Stimulated activated CD4-positive, alpha-beta T cell treated with anti-CD3 and anti-CD28 coated beads, Interleukin-2, amount 100 ng/mL, for 48 hours (primary cell): ENCODE data around the gene NUP210.

Experiments used
- DNase-seq, 2 donors: peaks; one replicate each; pipeline ENCODE4 v3.0.0-alpha.2; 2020

The NUP210 gene

DNA sequence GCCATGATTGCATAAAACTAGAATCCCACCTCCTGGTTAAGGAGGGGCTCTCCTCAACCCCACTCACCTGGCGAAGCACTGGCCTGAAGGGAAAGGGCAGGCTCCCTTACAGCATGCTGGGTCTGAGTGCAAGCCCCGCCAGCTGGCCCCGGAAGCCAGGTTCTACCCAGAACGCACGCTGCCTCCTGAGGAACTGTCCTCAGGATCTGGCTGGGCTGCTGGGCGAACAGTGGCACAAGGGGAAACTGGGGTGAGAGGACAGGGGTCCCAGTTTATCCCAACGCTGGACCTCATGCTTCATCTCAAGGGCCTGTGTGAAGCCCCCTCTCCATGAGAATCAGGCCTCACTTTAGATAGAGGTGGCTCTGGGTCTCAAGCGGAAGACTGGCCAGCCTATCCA, 47.5 kb downstream of the NUP210 start:
- no peak for DNase-seq

DNA sequence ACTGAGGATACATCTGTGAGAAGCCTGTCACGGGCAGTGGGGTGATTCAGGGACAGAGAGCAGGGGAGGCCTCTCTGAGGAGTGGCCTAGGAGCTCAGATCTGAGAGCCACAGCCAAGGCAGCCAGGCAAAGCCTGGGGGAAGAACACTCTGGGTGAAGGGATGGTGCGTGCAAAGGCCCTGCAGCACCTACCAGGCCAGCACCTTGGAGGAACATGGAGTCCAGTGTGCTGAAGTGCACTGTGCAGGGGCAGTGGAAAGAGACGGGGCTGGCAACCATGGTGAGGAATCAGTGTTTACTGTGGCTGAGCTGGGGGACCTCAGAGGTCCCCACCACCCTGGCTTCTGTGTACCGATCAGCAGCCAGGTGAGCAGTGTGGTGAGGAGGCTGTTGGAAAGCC, 48.0 kb downstream of the NUP210 start:
- no peak for DNase-seq

DNA sequence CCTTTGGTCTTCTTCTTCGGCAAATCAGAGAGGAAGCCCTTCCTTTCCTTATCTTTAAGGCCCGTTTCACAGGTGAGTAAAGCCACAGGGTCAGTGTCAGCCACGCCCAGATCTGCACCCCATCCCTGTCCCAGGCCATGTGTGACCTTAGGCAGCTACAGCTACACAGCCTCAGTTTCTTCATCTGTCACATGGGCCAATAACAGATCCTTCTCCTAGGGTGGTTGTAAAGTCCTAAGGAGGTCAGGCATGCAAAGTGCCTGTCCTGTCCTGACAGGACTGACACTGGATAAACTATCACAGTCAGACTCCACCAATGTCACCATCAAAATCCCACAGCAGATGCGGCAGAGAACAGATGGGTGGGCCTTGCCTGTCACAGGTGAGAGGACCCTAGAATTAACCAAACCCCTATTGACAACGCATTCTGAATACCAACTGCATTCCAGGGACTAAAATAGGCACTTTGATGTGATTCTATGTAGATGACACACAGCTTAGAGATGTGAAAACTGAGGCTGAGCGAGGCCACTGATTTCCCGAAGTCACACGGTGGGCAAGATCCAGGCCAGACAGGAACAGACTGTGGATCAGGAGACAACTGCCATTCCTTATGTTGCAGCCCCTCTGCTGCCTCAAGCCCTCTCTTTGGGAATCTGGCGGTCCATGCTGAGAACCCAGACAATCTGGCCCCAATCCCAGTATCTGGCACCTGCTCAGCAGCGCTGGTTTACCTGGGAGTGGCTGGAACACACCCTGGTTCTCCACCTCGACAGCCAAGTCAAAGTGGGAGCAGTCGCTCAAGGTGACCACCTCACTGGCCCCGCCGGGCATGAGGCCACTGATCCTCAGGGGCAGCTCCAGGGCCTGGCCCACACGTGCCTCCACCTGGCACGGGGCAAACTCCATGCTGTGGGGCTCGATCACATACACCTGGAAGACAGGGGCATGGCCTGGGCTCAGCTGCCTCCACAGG, 48.7 kb downstream of the NUP210 start:
- DNase-seq: no peak

DNA sequence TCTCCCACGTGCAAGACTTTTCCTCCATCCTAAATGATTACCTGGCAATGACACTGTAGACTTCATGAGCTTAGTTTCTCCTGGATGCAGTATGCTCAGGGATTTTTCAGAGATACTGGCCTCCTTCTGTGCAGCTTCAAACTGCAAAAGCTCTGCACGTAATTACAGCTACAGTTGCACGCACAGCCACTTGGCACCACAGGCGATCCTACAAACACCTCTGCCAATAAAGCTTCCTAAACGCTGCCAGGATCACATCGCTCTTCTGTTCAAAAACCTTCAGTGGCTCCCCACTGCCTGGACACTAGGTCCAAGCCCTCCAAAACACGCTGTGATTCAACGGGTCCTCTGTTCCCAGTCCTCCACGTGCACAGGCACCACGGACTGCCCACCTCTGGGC, 49.5 kb downstream of the NUP210 start:
- no peak for DNase-seq

DNA sequence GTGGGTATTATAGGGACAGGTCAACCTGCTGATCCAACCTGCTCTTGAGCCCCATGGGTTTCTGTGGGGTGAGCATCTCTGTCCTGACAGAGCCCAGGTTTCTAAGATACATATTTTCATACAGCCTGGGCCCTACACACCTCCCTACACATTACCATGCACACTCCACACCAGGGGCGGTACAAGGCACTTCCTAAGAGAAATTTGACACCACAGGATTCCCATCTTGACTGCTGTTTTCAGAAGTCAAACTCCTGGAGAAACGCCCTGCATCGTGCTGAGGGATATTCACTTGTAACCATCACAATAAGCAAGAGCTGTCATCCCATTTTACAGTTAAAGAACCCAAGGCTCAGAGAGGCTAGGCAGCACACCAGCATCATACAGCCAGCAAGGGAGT, 50.1 kb downstream of the NUP210 start:
- no peak for DNase-seq

DNA sequence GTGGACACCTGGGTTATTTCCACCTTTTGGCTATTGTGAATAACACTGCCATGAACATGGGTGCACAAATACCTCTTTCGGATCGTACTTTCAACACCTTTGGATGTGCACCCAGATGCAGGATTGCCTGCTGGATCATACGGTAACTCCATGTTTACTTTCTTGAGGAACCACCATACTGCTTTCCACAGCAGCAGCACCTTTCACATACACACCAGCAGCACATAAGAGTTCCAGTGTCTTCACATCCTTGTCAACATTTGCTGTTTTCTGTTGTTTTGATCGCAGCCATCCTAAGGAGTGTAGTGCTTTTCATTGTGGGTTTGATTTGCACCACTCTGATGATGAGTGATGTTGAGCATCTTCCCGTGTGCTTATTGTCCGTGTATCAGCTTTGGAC, 51.3 kb downstream of the NUP210 start:
- no peak for DNase-seq

DNA sequence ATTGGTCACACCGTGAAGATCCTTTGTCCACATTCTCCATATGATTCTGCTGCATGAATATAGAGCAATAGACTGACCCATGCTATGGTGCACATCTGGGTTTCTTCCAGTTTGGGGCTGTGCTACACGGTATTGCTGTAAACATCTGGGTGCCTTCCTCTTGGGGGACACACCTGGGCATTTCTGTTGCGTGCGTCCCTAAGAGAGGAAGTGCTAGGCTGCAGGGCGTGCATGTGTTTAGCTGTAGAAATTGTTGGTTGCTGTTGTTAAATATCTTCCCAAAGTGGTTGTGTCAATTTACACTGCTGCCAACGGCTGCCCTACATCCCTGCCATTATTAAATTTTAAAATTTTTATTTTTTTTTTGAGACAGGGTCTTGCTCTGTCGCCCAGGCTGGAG, 52.4 kb downstream of the NUP210 start:
- DNase-seq: no peak

DNA sequence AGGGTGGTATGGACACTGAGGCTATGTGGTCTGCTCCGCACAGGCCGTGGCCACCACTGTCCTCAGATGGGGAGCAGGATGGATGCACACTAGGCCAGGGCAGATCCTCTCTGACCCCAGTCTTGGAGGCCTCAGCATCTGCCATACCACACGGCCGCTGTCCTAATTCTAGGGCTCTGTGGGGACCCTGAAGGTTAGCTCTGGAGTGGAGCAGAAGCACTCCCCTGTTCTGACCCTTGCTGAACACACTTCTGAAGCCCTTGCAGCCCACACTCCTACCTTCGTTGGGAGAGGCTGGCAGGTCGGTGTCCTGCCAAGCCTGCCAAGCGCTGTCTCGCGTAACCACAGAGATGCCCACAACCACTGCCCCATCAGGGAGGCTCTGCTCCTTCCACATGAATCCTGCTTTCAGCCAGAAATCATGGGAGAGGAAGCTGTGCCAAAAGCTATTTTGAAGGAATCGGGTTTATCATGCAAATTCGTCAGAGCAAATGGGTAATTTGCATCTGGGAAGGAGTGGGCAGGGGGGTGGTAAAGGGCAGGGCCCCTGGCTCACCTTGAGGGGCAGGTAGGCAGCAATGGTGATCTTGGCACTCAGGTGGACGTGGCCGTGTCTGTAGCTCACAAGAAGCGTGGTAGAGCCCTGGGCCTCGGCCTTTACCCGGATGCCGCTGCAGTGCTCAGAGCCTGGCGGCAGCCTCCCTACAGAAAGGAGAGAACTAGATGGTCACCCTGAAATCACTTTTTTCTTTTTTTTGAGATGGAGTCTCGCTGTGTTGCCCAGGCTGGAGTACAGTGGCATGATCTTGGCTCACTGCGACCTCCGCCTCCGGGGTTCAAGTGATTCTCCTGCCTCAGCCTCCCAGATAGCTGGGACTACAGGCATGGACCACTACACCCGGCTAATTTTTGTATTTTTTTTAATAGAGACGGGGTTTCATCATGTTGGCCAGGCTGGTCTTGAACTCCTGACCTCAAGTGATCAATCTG, 54.4 kb downstream of the NUP210 start:
- DNase-seq: no peak

DNA sequence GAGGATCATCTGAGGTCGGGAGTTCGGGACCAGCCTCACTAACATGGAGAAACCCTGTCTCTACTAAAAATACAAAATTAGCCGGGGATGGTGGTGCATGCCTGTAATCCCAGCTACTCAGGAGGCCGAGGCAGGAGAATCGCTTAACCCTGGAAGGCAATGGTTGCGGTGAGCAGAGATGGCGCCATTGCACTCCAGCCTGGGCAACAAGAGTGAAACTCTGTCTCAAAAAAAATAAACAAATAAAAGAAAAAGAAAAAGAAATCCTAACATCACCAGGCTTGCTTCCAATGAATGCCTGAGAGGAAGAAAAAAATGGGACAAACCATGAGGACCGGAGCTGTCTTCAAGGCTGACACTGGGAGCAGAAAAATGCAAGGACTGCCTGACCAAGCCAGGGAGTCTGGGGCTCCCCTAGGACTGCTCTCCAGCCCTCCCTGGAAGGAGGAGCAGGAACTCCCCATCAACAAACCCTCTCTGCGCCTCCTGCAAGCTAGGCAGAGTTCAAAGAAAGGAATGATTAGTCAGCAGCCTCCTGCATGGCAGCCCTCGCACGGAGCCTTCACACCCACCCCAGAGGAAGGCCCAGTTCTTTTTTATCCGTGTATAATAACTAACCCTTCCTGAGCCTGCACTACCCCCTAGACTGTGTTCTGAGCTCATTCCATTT, 55.4 kb downstream of the NUP210 start:
- DNase-seq: no peak

DNA sequence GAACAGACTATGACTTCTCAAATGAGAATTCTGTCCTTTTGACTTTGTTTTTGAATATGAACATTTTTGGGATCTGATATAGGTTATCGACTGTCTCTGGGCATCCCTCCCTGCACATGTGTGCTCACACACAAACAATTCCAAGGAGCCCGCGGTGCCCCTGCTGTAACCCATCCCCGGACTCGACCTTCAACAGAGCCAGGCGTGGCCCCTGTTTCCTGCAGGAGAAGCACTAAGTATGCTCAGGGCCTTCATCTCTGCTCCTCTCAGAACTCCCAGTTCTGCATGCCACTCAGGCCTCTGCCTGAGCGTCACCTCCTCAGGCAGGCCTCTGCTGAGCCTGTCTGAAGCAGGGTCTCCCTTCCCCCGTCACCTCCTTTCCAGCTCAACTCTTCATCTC, 57.6 kb downstream of the NUP210 start:
- no peak for DNase-seq

DNA sequence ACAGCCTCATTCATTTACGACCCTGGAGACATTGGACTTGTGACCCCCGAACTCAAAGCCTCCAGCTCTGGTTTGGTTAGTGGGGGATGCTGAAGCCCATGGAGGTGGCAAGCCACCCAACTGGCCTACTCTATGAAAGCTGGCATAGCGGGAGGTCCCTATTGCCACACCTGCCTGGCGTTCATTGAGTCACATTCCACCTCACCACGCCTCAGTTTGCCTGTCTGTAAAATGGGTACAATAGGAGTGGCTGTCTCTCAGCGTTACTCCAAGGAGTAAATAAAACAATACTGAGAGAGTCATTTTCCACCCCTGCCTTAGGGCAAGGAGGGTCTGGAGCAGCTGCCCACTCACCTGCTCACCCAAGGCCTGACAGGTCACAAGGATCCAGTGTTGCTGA, 60.2 kb downstream of the NUP210 start:
- no peak for DNase-seq

DNA sequence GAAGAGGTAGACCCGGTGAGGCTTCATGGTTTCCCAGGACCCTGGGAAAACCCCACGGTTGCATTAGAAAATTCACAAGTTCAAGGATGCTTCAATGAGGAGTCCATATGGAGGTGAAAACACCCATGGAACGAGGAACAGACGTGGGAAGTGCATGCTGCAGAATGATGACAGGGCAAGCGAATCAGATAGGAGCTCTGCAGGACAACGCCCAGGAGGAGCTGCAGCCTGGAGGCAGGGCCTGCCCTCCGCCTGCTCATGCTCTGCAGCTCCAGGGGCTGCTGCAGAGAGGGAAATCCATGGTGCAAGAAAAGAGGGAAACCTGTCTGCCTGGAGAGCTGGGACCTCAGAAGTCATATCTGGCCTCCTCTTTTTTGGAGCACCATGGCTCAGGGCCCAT, 61.5 kb downstream of the NUP210 start:
- no peak for DNase-seq

DNA sequence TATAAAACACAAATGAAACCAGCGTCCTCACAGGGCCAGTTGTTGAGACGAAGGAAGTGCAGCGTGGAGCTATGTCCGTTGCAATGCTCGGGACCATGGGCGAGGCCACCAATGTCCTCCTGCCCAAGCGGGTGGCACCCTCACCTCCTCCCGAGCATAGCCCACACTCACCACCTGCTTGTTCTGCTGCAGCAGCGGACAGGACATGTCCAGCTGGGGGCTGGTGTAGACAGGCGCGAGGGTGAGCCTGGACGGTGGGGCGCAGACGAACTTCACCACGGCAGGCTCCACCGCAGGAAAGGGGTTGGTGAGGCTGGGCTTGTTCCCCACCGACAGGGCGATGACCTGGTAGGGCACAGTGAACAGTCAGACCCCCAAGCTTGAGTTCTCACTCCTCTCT, 62.1 kb downstream of the NUP210 start:
- no peak for DNase-seq

DNA sequence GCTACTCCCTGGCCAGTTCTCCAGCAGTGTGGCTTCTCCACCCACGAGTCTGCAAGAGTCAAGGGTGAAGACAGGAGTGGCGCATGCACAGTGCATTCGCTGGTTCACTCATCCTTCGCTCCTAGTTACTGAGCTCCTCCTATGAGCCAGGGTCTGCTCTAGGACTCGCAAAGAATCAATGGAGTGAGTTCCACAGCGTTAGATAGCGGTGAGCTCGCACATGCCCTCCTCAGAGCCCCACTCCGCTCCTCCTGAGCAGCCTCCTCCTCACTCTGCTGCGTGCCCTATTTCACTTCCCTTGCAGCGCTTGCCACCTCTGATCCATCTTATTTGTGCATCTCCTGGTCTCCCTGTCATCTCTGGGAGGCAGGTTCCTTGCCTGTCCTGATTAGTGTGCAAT, 63.0 kb downstream of the NUP210 start:
- DNase-seq: no peak

DNA sequence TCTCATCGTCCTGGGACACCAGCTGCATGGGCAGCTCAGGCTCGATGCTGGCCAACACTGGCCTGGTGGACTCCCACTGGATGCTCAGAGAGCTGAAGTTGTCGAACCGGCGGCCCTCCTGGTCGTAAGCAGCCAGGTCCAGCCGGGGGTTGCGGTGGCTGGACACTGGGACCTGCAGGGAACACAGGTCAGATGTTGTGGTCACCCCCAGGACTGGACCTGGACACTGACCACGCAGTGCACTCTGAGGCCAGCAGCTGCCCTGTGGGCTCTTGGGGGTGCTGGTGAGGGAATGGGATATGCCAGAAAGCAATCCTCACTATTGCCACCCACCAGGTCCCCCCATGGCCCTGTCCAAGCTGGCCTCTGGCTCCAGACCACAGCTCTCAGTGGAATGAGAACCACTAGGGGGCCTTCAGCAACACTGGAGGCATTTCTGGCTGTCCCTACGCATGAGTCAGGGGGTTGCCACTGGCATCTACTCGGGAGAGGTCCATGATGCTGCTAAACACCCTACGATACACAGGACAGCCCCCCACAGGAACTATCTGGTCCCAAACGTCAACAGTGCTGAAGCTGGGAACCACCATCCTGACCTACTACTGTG, 66.1 kb downstream of the NUP210 start:
- DNase-seq: no peak

DNA sequence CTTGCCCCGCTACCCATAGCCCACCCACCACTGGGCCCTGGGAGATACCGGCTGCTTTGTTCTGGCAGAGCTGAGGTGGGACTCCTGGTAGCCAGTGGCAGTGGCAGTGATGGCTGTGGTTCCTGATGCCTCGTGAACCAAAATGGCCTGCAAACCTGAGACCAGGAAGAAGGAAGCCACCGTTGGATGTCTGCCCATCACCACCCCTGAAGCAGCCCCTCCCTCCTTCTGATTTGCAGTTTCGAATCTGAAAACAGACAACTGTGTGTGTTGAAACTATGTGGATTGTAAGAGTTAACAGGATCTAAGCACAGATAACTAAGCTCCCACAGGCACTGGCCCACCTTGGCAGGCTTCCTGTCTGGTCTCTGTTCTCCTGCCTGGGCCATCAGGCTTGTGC, 66.6 kb downstream of the NUP210 start:
- no peak for DNase-seq

DNA sequence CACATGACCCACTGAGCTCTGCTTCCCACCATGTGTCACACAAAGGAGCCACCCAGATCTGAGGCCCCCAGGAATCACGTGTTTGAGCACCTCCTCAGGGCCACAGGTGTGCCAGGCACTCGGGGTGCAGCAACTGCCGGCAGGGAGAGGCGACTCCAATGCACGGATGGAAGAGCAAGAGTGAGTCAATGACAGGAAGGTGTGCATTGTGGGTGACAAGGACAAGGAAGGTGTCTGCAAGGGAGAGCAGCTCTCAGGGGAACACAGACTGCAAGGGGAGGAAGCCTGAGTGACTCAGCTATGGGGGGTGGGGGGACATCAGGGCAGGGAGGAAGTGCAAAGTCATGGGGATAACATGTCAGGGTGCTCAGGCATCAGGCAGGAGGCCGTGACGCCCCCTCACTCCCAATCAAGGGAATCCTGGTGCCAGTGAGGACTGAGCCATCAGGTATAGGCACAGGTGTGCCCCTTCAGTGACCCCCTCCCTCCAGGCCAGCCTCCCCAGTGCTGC, 67.4 kb downstream of the NUP210 start:
- DNase-seq: no peak

DNA sequence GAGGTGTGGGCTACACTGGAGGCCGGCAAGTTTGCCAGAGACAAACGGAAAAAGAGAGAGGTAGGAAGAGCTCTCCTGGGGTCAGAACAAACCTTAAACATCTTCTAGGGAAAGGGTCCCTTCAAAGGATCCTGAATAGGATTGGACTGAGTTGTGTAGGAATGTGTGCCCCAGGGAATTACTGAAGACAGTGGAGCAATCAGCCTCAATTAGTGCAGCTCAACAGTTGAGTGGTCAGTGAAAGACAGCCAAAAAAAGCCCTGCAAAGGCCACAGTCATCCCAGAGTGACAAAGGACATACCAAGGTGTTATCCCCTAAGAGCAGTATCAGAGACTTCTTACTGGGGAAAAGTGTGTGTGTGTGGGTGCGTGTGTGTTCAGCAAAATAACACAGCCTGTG, 70.3 kb downstream of the NUP210 start:
- DNase-seq: no peak

DNA sequence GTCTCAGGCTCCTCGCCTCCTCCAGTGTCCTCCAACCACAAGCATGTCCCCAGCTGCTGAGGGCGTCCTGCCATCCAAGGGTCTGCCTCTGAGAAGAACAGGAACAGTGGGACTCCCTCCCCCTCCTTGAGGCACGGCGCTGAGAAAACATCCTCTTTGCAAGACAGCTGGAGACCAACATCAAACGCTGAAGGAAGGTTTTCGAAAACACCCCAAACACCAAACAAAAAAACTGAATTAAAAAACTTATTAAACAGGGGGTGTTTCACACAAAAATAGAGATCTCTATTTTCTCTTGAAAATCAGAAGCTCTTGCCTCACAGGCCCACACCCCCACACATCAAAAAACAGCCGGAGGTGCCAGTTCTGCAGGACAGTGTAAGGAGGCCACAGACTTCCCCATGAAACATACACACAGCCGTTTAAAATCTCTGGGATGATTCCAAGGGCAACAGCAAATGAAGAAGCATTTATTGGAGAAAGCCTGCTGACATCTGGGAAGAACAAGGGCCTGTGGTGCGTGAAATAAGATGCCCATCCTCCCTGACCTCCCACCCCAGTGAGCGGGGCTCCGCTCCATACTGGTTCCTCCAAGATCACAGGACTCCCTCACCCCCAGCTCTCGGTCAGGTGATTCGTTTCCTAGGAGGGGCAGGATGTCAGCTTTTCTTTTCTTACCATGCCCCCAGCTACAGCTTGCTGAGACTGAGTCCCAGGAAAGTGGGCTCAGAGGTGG, 71.3 kb downstream of the NUP210 start:
- DNase-seq: no peak

DNA sequence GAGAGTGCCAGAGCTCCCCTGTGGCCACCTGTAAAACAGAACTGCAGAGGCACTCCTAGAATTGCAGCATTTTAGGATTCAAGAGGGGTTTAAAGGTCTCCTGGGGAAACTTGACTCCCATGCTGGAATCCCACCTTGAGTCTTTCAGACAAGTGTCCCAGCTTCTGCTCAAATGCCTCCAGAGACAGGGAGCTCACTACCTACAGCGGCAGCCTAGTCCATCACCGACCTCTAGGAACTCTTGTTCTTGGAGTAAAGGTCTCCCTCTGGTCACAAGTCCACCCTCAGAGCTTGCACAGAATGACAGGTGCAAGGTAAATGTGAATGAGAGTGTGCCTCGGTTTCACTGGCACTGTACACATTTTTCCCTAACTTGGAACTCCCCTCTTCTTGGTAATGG, 72.0 kb downstream of the NUP210 start:
- no peak for DNase-seq

DNA sequence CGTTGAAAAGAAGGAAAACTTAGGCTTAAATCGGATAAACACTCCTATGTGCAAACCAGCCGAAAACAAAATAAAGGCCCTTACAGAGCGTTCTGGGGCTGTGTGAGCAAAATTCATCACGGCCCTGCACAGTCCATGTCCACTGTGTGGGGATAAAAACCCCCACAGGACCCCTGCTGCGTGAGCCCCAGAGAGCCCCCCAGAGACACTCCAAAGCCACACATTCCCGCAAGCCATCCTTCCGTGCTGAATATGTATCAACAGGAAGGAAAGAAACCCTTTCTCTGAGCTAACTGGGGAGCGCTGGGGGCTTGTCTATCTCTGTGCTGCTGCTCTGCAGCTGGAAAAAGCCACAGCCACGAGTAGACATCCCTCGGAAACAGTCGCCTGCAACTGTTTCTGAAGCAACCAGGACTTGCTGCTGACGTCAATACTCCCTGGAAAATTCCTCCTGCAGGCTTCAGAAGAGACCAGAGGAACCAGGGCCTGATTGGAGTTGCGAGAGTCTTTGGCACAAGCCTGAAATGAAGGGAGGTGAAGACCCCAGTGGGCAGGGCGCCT, 72.7 kb downstream of the NUP210 start:
- no peak for DNase-seq
